Heart left ventricle (tissue), 13 donors: Measurements from ENCODE around the gene MTHFR.

ENCODE experiments used
- POLR2A ChIP-seq, 2 donors: fragments of 450-650 bp; IDR thresholded peaks; one replicate each; pipeline ENCODE4 v1.6.1; 2017; ENCODE audit warnings: antibody characterized with exemption in 2 of 2, mild to moderate bottlenecking in 2 of 2, moderate library complexity in 2 of 2
- TF ChIP-seq, protein P1 (sequence below), 12 donors: fragments of 200-600 bp; sonication (generic) in 4 of 12; IDR thresholded peaks; one replicate each; pipeline versions ENCODE4 v1.5.0 to v1.8.0; 2018 to 2022; ENCODE audit warnings: antibody characterized with exemption in 12 of 12, mild to moderate bottlenecking in 5 of 12
- donor health status: ischemic (EF 13 %, LVEDD 7.1; RV severe dilation, severe dysfunction).
- donor health status: DM: no; HTN: yes; CAD: no.
- donor health status: DM: no; HTN: no; CAD: no.
- donor health status: ischemic (EF 25% LVEDD 6.9; RV normal size, moderate dysfunction).
- donor health status: ischemic (EF 25% LVEDD 5.7; RV mildly dilated, moderate dysfunction).
- donor health status: ischemic (EF 35%, LVEDD 5.7; RV mildly dilated, moderate dysfunction).
- donor health status: nonischemic (EF 11% LVEDD 7.7; RV severe dilation, severe dysfunction).
- donor health status: DM: yes; HTN: yes; CAD: no.
- donor health status: PGD.
- donor health status: ischemic (EF 29% LVEDD 5.4; RV normal size, mild dysfunction).
- donor health status: nonischemic (EF 23%, LVEDD 6.1; RV moderate dilation, normal function).

DNA sequence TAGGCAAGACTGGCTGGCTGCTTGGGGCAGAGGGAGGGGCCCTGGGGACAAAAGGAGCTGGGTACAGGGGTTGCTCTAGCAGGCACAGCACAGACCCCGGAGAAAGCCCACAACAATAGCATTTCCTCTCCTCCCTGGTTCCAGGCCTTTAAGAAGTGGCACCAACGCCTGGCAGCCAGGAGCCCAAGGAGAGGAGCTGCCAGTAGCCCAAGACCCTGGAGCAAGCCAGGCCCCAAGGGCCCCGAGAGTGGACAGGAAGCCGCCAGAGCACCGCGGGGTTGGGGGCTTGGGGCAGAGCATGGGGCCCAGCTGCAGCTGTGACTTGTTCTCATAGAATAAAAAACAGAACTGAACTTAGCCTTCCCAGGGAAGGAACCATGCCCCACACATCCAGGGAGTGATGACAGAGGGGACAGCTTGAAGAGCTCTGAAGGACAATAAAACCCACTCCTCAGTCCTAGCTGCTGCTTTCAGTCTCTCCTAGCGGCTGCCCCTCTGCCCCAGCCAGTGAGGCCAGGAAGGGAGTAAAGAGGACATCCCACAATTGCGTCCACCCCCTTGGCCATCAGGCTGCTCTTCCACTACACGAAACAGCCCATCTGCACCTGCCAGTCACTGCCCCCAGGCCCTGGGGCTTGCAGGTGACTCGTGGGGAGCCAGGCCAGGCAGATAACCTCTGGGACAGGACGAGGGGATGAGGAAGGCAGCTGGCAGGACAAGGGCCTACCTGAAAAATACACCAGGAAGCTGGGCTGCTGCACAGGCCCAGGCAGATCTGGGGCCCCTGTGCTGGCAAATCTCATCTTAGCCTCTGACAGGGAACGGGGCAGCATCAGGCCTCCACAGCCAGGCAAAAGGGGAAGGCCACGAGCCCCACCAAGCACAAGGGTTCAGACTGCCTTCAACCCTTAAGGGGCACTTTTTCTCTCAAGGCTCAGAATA, 16.4 kb downstream of the MTHFR start:
- TF ChIP-seq, protein P1, sequence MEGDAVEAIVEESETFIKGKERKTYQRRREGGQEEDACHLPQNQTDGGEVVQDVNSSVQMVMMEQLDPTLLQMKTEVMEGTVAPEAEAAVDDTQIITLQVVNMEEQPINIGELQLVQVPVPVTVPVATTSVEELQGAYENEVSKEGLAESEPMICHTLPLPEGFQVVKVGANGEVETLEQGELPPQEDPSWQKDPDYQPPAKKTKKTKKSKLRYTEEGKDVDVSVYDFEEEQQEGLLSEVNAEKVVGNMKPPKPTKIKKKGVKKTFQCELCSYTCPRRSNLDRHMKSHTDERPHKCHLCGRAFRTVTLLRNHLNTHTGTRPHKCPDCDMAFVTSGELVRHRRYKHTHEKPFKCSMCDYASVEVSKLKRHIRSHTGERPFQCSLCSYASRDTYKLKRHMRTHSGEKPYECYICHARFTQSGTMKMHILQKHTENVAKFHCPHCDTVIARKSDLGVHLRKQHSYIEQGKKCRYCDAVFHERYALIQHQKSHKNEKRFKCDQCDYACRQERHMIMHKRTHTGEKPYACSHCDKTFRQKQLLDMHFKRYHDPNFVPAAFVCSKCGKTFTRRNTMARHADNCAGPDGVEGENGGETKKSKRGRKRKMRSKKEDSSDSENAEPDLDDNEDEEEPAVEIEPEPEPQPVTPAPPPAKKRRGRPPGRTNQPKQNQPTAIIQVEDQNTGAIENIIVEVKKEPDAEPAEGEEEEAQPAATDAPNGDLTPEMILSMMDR (IDR thresholded peaks at IDR 0.05) = no peak
- TF ChIP-seq POLR2A (IDR thresholded peaks at IDR 0.05) = no peak
